Mammary epithelial cell (primary cell): ENCODE measurements around the gene ORAI3.

Source experiments
- CTCF ChIP-seq, 2 donors: IDR thresholded peaks in 1 of 2; conservative IDR thresholded peaks in 1 of 2; 2 replicates each; pipeline ENCODE4 v1.5.1; 2011 to 2012; ENCODE audit warnings: inconsistent platforms in 2 of 2, low read length in 2 of 2, mild to moderate bottlenecking in 2 of 2, control low read depth in 1 of 2, low read depth in 1 of 2; ENCODE audit not compliant: insufficient read depth in 1 of 2; ENCODE audit errors: extremely low read depth in 1 of 2
- EZH2 ChIP-seq: IDR thresholded peaks from 2 replicates; pipeline ENCODE4 v1.6.1; 2012; ENCODE audit warnings: low read length, inconsistent platforms, borderline replicate concordance

- TF ChIP-seq CTCF (conservative IDR thresholded peaks at IDR 0.05 in 1 of 2, IDR thresholded peaks at IDR 0.05 in 1 of 2; ENCODE audit: extremely low read depth in 1 of 2, insufficient read depth in 1 of 2, low read depth in 1 of 2, low read length in 2 of 2) (no peak), EZH2 (no peak)
These were observed 24.0 kb downstream of the ORAI3 start for GRCh38 chr16:30972872-30973271.
